Liver (tissue), 9 donors: ENCODE results near the gene APBA2. TPM values are rescaled to one million over a fixed set of nuclear protein-coding genes. Genes with fewer than 3 reads are reported as not detected.

Experiments
- DNase-seq: peaks from one replicate; pipeline ENCODE4 v3.0.0-alpha.2; 2017; ENCODE audit warnings: low spot score
- H3K27ac ChIP-seq, 2 donors: one replicate each; pipeline ENCODE4 v1.7.0; 2013; ENCODE audit warnings: inconsistent platforms in 2 of 2, low read length in 2 of 2, control low read depth in 1 of 2, low read depth in 1 of 2, mild to moderate bottlenecking in 1 of 2
- H3K27me3 ChIP-seq, 4 donors: one replicate each; pipeline versions ENCODE4 v1.6.1 to v1.7.0; 2013; ENCODE audit warnings: low read length in 3 of 4, inconsistent platforms in 1 of 4, mild to moderate bottlenecking in 1 of 4, moderate library complexity in 1 of 4; ENCODE audit not compliant: control insufficient read depth in 4 of 4, insufficient read depth in 4 of 4
- H3K36me3 ChIP-seq, 4 donors: one replicate each; pipeline versions ENCODE4 v1.6.1 to v1.7.0; 2013; ENCODE audit warnings: low read length in 3 of 4, mild to moderate bottlenecking in 3 of 4, low read depth in 1 of 4, moderate library complexity in 1 of 4; ENCODE audit not compliant: control insufficient read depth in 4 of 4, insufficient read depth in 3 of 4
- H3K4me1 ChIP-seq, 4 donors: one replicate each; pipeline versions ENCODE4 v1.6.1 to v1.7.0; 2013; ENCODE audit warnings: low read length in 3 of 4, mild to moderate bottlenecking in 3 of 4, moderate library complexity in 1 of 4; ENCODE audit not compliant: control insufficient read depth in 4 of 4, insufficient read depth in 4 of 4
- H3K4me3 ChIP-seq, 3 donors: one replicate each; pipeline versions ENCODE4 v1.6.1 to v1.7.0; 2013; ENCODE audit warnings: low read length in 3 of 3, control low read depth in 1 of 3, low read depth in 1 of 3, mild to moderate bottlenecking in 1 of 3
- H3K9ac ChIP-seq, 2 donors: one replicate each; pipeline ENCODE4 v1.7.0; 2013; ENCODE audit warnings: low read length in 2 of 2, mild to moderate bottlenecking in 2 of 2, moderate library complexity in 2 of 2, control low read depth in 1 of 2, low read depth in 1 of 2
- H3K9me3 ChIP-seq, 4 donors: one replicate each; pipeline versions ENCODE4 v1.6.1 to v1.7.0; 2013; ENCODE audit warnings: low read length in 3 of 4; ENCODE audit not compliant: control insufficient read depth in 4 of 4
- EGR1 ChIP-seq, 2 donors: IDR thresholded peaks; 2 replicates each; pipeline ENCODE4 v1.6.1; 2016 to 2018; ENCODE audit warnings: antibody characterized with exemption in 2 of 2, low read depth in 2 of 2
- FOXA1 ChIP-seq: IDR thresholded peaks from 2 replicates; pipeline ENCODE4 v1.6.1; 2016; ENCODE audit warnings: antibody characterized with exemption
- FOXA2 ChIP-seq: IDR thresholded peaks from 2 replicates; pipeline ENCODE4 v1.6.1; 2016; ENCODE audit warnings: antibody characterized with exemption
- HNF4A ChIP-seq, 2 donors: conservative IDR thresholded peaks; 2 replicates each; pipeline ENCODE4 v1.6.1; 2016; ENCODE audit warnings: antibody characterized with exemption in 2 of 2, mild to moderate bottlenecking in 2 of 2
- HNF4G ChIP-seq: IDR thresholded peaks from 2 replicates; pipeline ENCODE4 v1.6.1; 2016; ENCODE audit warnings: antibody characterized with exemption
- RXRA ChIP-seq, 2 donors: IDR thresholded peaks; 2 replicates each; pipeline ENCODE4 v1.6.1; 2017 to 2018; ENCODE audit warnings: antibody characterized with exemption in 2 of 2, mild to moderate bottlenecking in 1 of 2
- SP1 ChIP-seq: IDR thresholded peaks from 2 replicates; pipeline ENCODE4 v1.6.1; 2018; ENCODE audit warnings: antibody characterized with exemption, mild to moderate bottlenecking
- TAF1 ChIP-seq: conservative IDR thresholded peaks from 2 replicates; pipeline ENCODE4 v1.6.1; 2016; ENCODE audit warnings: antibody characterized with exemption, mild to moderate bottlenecking
- YY1 ChIP-seq: IDR thresholded peaks from 2 replicates; pipeline ENCODE4 v1.6.1; 2016; ENCODE audit warnings: antibody characterized with exemption, mild to moderate bottlenecking
- WGBS: extraction: QIAGEN DNeasy Blood & Tissue Kit; methylation state at CpG from one replicate; pipeline ENCODE4 v1.1.7; 2013; 5-methylcytosine and 5-hydroxymethylcytosine counted together
- polyA plus RNA-seq, 2 donors: library from polyadenylated mRNA; stranded (reverse) in 1 of 2; unstranded in 1 of 2; fragments of 200-250 nt in 1 of 2; fragments of >200 nt in 1 of 2; fragmentation: Nextera tagmentation in 1 of 2; extraction: Ambion mirVana in 1 of 2; gene quantifications; one replicate each; pipeline versions ENCODE4 v1.2.1 to v1.2.3, GENCODE V29; 2013 to 2015
- total RNA-seq, 2 donors: library from RNA; depleted of rRNA; stranded (reverse); fragments of >200 nt; gene quantifications; one replicate each; pipeline ENCODE4 v1.2.3, GENCODE V29; 2014
- TF ChIP-seq, protein P1 (sequence below): IDR thresholded peaks from 2 replicates; pipeline ENCODE4 v1.6.1; 2016; ENCODE audit warnings: antibody characterized with exemption
- TF ChIP-seq, protein P2 (sequence below): fragments of 150-350 bp; IDR thresholded peaks from 2 replicates; pipeline ENCODE4 v1.5.1; 2017; ENCODE audit warnings: improper control_type of control experiment, low read depth, low read length; ENCODE audit not compliant: missing input control
- TF ChIP-seq, protein P3 (sequence below): IDR thresholded peaks from 2 replicates; pipeline ENCODE4 v1.6.1; 2016; ENCODE audit warnings: antibody characterized with exemption
- TF ChIP-seq, protein P4 (sequence below): IDR thresholded peaks from 2 replicates; pipeline ENCODE4 v1.6.1; 2016; ENCODE audit warnings: antibody characterized with exemption, mild to moderate bottlenecking
- TF ChIP-seq, protein P5 (sequence below): IDR thresholded peaks from 2 replicates; pipeline ENCODE4 v1.6.1; 2016; ENCODE audit warnings: antibody characterized with exemption
- donor health status: healthy.
- donor health status: healthy.
- donor health status: healthy.
- donor health status: healthy.
- donor health status: healthy.

APBA2 gene
- total and polyA plus RNA-seq, 4 donors: 0.38 to 2.9 (median 1.7) TPM

DNA sequence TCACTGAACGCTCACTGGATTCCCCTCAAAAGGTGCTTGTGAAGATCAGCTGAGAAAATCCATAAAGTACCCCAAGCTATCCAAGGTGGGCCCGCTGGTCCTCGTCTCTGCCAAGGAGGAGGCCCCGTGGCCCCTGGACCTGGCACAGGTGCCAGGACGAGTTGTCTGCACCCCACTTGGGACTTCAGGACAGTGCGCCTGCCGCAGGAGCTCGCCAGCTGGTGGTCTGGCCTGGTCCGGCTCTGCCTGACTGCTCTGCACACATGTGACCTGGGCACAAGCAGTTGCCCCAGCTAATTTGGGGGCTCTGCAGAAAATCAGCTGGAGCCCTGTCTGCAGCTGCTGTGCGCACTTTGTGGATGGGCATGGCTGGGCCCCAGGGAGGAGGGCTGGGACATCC, 224.0 kb downstream of the APBA2 start:
- no peaks in the 10 kb centered on the region for H3K9me3 ChIP-seq
- 90% methylated on average over 10 of the region's 10 CpGs for WGBS
- TF ChIP-seq FOXA2 (no peak), FOXA1 (no peak), HNF4A (conservative IDR thresholded peaks at IDR 0.05) (no peak), SP1 (no peak), EGR1 (IDR thresholded peaks at IDR 0.05; ENCODE audit: low read depth in 2 of 2) (no peak), RXRA (IDR thresholded peaks at IDR 0.05) (no peak), HNF4G (no peak), TAF1 (no peak), YY1 (no peak)
- TF ChIP-seq, protein P1, sequence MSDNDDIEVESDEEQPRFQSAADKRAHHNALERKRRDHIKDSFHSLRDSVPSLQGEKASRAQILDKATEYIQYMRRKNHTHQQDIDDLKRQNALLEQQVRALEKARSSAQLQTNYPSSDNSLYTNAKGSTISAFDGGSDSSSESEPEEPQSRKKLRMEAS: no peak
- TF ChIP-seq, protein P2, sequence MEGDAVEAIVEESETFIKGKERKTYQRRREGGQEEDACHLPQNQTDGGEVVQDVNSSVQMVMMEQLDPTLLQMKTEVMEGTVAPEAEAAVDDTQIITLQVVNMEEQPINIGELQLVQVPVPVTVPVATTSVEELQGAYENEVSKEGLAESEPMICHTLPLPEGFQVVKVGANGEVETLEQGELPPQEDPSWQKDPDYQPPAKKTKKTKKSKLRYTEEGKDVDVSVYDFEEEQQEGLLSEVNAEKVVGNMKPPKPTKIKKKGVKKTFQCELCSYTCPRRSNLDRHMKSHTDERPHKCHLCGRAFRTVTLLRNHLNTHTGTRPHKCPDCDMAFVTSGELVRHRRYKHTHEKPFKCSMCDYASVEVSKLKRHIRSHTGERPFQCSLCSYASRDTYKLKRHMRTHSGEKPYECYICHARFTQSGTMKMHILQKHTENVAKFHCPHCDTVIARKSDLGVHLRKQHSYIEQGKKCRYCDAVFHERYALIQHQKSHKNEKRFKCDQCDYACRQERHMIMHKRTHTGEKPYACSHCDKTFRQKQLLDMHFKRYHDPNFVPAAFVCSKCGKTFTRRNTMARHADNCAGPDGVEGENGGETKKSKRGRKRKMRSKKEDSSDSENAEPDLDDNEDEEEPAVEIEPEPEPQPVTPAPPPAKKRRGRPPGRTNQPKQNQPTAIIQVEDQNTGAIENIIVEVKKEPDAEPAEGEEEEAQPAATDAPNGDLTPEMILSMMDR: no peak
- TF ChIP-seq, protein P3, sequence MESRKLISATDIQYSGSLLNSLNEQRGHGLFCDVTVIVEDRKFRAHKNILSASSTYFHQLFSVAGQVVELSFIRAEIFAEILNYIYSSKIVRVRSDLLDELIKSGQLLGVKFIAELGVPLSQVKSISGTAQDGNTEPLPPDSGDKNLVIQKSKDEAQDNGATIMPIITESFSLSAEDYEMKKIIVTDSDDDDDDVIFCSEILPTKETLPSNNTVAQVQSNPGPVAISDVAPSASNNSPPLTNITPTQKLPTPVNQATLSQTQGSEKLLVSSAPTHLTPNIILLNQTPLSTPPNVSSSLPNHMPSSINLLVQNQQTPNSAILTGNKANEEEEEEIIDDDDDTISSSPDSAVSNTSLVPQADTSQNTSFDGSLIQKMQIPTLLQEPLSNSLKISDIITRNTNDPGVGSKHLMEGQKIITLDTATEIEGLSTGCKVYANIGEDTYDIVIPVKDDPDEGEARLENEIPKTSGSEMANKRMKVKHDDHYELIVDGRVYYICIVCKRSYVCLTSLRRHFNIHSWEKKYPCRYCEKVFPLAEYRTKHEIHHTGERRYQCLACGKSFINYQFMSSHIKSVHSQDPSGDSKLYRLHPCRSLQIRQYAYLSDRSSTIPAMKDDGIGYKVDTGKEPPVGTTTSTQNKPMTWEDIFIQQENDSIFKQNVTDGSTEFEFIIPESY: no peak
- TF ChIP-seq, protein P4, sequence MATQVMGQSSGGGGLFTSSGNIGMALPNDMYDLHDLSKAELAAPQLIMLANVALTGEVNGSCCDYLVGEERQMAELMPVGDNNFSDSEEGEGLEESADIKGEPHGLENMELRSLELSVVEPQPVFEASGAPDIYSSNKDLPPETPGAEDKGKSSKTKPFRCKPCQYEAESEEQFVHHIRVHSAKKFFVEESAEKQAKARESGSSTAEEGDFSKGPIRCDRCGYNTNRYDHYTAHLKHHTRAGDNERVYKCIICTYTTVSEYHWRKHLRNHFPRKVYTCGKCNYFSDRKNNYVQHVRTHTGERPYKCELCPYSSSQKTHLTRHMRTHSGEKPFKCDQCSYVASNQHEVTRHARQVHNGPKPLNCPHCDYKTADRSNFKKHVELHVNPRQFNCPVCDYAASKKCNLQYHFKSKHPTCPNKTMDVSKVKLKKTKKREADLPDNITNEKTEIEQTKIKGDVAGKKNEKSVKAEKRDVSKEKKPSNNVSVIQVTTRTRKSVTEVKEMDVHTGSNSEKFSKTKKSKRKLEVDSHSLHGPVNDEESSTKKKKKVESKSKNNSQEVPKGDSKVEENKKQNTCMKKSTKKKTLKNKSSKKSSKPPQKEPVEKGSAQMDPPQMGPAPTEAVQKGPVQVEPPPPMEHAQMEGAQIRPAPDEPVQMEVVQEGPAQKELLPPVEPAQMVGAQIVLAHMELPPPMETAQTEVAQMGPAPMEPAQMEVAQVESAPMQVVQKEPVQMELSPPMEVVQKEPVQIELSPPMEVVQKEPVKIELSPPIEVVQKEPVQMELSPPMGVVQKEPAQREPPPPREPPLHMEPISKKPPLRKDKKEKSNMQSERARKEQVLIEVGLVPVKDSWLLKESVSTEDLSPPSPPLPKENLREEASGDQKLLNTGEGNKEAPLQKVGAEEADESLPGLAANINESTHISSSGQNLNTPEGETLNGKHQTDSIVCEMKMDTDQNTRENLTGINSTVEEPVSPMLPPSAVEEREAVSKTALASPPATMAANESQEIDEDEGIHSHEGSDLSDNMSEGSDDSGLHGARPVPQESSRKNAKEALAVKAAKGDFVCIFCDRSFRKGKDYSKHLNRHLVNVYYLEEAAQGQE: no peak
- TF ChIP-seq, protein P5, sequence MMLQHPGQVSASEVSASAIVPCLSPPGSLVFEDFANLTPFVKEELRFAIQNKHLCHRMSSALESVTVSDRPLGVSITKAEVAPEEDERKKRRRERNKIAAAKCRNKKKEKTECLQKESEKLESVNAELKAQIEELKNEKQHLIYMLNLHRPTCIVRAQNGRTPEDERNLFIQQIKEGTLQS: no peak

DNA sequence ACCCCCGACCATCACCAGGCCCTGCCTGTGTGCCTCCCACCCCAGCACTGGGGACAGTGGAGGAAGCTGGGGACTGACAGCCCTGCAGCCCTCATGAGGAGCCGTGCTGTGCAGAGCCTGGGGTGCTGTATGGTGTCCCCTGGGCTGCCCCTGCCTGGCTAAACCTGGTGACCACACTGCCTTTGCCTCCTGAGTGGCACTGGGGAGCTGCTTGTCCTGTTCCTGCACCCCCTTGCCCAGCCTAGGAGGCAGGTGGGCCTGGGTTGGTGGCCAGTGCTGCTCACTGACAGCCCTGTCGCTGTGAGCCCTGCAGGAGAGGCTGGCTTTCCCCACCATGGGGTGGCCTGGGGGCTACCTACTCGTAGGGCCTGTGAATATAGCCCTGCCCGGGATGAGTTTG, 224.4 kb downstream of the APBA2 start:
- Histone ChIP-seq H3K9me3 (no peaks in the 10 kb centered on the region), H3K4me3 (no peak overlapping the region), H3K9ac (no peak overlapping the region), H3K27me3 (peaks cover 0 to 9% (median 0%) of the 10 kb centered on the region in 4 donors), H3K36me3 (no peaks in the 10 kb centered on the region), H3K27ac (no peak overlapping the region), H3K4me1 (no peaks in the 10 kb centered on the region)
- no peak for DNase-seq
- TF ChIP-seq YY1: no peak
- no peak for TF ChIP-seq SP1
- TF ChIP-seq, protein P4: no peak
- 83% methylated on average over 5 of the region's 5 CpGs for WGBS

More for the DNA sequence above, 224.0 kb downstream of the APBA2 start:
- no peak overlapping the region for H3K9ac ChIP-seq
- DNase-seq: no peak
- no peaks in the 10 kb centered on the region for H3K4me1 ChIP-seq
- no peak overlapping the region for H3K4me3 ChIP-seq
- H3K27ac ChIP-seq: no peak overlapping the region
- H3K36me3 ChIP-seq: no peaks in the 10 kb centered on the region
- H3K27me3 ChIP-seq: peaks cover 0 to 8% (median 0%) of the 10 kb centered on the region in 4 donors
